Esophagus muscularis mucosa (tissue), 4 donors: ENCODE results near the gene BEST2. TPM values are rescaled to one million over a fixed set of nuclear protein-coding genes. Genes with fewer than 3 reads are reported as not detected.

Experiments
- DNase-seq: peaks from one replicate; pipeline ENCODE4 v3.0.0-alpha.2; 2017; ENCODE audit errors: extremely low spot score
- H3K27ac ChIP-seq, 4 donors: fragments of 200-600 bp; sonication (generic); replicated peaks in 1 of 4; 1 replicate in 3 of 4; 2 replicates in 1 of 4; pipeline ENCODE4 v1.5.1; 2016 to 2019; ENCODE audit warnings: mild to moderate bottlenecking in 1 of 4
- H3K27me3 ChIP-seq, 4 donors: fragments of 200-600 bp; sonication (generic); one replicate each; pipeline versions ENCODE4 v1.5.1 to v1.6.0; 2016 to 2019
- H3K36me3 ChIP-seq, 4 donors: fragments of 200-600 bp; sonication (generic); one replicate each; pipeline ENCODE4 v1.5.1; 2016 to 2019
- H3K4me1 ChIP-seq, 4 donors: fragments of 200-600 bp; sonication (generic); one replicate each; pipeline ENCODE4 v1.5.1; 2016 to 2019
- H3K4me3 ChIP-seq, 4 donors: fragments of 200-600 bp; sonication (generic); 1 replicate in 2 of 4; 2 replicates in 2 of 4; pipeline ENCODE4 v1.5.1; 2016 to 2019; ENCODE audit warnings: mild to moderate bottlenecking in 4 of 4, moderate library complexity in 1 of 4
- H3K9me3 ChIP-seq, 4 donors: fragments of 200-600 bp; sonication (generic); 1 replicate in 3 of 4; 2 replicates in 1 of 4; pipeline ENCODE4 v1.5.1; 2016 to 2019
- EP300 ChIP-seq: sonication (generic); formaldehyde crosslinking; IDR thresholded peaks from one replicate; pipeline ENCODE4 v1.6.1; 2017; ENCODE audit warnings: antibody characterized with exemption
- POLR2A ChIP-seq: fragments of 450-650 bp; IDR thresholded peaks from one replicate; pipeline ENCODE4 v1.6.1; 2017; ENCODE audit warnings: antibody characterized with exemption, moderate library complexity, mild to moderate bottlenecking, low read depth
- POLR2AphosphoS5 ChIP-seq, 2 donors: sonication (generic); formaldehyde crosslinking; IDR thresholded peaks; one replicate each; pipeline ENCODE4 v1.6.1; 2017; ENCODE audit warnings: antibody characterized with exemption in 2 of 2
- WGBS: methylation state at CpG from one replicate; pipeline ENCODE4 v1.1.5; 2018; 5-methylcytosine and 5-hydroxymethylcytosine counted together
- intact Hi-C: fragments of 100-400 bp; cut with DNase I; formaldehyde crosslinking; loops from one replicate; pipeline ENCODE4 v1.15.1; 2023
- total RNA-seq, 4 donors: library from RNA; depleted of rRNA; stranded (reverse); fragments of >200 nt; gene quantifications; one replicate each; pipeline versions ENCODE4 v1.1.0 to v1.2.1, GENCODE V29; 2016
- TF ChIP-seq, protein P1 (sequence below), 3 experiments: fragments of 200-600 bp in 2 of 3; fragments of 450-650 bp in 1 of 3; sonication (generic) in 2 of 3; IDR thresholded peaks; one replicate each; pipeline ENCODE4 v1.5.1; 2017 to 2019; ENCODE audit warnings: antibody characterized with exemption in 3 of 3, mild to moderate bottlenecking in 2 of 3, moderate library complexity in 1 of 3

Gene BEST2
- total RNA-seq, 4 donors from 2014 or later, result not detected

DNA sequence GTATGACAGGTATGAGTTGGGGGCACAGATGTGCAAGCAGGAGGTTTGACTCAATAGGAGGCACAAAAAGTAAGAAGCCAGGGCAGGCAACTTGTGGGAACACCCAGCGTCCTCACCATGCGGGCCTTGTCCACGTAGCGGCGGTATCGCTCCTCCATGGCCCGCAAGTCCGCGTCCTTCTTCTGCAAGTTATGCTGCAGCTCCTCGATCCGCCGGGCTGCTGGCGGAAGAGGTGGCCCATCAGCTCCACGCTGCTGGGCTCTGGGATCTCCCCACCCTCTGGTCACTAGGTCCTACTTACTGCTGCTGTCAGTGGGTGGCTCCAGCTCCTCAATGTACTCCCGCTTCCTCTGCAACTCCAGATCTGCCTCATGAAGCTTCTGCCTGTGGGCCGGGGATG, 13.1 kb downstream of the BEST2 start:
- Histone ChIP-seq H3K9me3 (no peaks in the 10 kb centered on the region), H3K27ac (no peak overlapping the region), H3K4me1 (peaks cover 4 to 8% (median 6%) of the 10 kb centered on the region in 4 donors), H3K4me3 (no peak overlapping the region), H3K36me3 (peaks cover 13 to 47% (median 25%) of the 10 kb centered on the region in 4 donors), H3K27me3 (no peaks in the 10 kb centered on the region)
- intact Hi-C loops, result loop anchor here (5.0 kb wide), 1 partner anchor 33 kb away; no protein-coding TSS in a partner anchor
- WGBS, result no CpG with 5 or more reads among the region's 16 CpGs
- TF ChIP-seq EP300 (no peak), POLR2A (no peak), POLR2AphosphoS5 (IDR thresholded peaks at IDR 0.05) (no peak)
- TF ChIP-seq, protein P1, sequence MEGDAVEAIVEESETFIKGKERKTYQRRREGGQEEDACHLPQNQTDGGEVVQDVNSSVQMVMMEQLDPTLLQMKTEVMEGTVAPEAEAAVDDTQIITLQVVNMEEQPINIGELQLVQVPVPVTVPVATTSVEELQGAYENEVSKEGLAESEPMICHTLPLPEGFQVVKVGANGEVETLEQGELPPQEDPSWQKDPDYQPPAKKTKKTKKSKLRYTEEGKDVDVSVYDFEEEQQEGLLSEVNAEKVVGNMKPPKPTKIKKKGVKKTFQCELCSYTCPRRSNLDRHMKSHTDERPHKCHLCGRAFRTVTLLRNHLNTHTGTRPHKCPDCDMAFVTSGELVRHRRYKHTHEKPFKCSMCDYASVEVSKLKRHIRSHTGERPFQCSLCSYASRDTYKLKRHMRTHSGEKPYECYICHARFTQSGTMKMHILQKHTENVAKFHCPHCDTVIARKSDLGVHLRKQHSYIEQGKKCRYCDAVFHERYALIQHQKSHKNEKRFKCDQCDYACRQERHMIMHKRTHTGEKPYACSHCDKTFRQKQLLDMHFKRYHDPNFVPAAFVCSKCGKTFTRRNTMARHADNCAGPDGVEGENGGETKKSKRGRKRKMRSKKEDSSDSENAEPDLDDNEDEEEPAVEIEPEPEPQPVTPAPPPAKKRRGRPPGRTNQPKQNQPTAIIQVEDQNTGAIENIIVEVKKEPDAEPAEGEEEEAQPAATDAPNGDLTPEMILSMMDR (IDR thresholded peaks at IDR 0.05), result no peak
- DNase-seq, result no peak

DNA sequence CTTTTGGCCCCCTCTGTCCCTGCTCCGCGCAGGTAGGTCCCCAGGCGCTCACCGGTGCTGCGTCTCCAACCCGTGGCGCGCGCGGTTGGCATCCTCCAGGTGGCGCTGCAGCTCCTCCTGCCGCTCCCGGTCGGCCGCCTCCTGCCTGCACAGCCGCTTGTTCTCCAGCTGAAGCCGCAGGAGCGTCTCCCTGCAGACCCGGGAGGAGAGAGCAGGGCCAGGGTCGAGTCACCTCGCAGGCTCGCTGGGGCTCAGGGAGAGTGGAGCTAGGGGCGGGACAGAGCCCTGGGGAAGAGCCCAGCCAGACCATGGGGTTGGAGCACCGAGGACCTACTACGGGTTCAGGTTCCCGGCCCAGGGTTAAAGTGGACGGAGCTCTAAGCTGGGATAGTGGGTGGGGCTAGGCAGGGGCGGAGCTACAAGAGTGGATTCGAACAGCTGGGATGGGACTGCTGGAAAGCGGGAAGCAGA, 14.5 kb downstream of the BEST2 start:
- DNase-seq, result no peak
- 2% methylated on average over 11 of the region's 30 CpGs for WGBS
- no peaks in the 10 kb centered on the region for H3K27me3 ChIP-seq

DNA sequence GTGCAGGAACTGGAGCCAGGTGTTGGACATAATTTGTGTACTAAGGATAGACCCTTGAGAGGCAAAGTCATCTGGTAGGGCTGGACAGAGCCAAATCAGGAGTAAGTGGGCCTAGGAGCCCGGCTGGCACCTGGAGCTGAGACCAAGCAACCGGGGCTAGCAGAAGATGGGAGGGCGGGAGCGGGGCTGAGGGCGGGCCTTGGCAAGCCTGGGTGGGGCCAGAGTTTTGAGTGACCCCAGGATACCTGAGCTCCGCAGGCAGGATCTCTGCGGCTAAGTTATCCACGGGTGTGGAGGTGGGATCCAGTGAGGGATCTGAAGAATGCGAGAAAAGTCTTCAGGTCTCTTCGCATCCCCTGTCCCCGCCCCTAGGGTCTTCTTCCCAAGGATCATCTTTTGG, 15.6 kb downstream of the BEST2 start:
- H3K36me3 ChIP-seq, result peaks cover 13 to 61% (median 36%) of the 10 kb centered on the region in 4 donors
- no peak overlapping the region for H3K4me3 ChIP-seq
- no peak for DNase-seq
- no peak for TF ChIP-seq EP300
- 94% methylated on average over 11 of the region's 11 CpGs for whole genome bisulfite sequencing
- H3K4me1 ChIP-seq, result peaks cover 4 to 8% (median 6%) of the 10 kb centered on the region in 4 donors
- no peaks in the 10 kb centered on the region for H3K27me3 ChIP-seq
- no peak overlapping the region for H3K27ac ChIP-seq
- intact Hi-C loops, result loop anchor here (2.0 kb wide), 1 partner anchor 80 kb away; no protein-coding TSS in a partner anchor
- H3K9me3 ChIP-seq, result no peaks in the 10 kb centered on the region

More for the DNA sequence above, 14.5 kb downstream of the BEST2 start:
- Histone ChIP-seq H3K36me3 (peaks cover 13 to 60% (median 34%) of the 10 kb centered on the region in 4 donors), H3K27ac (peak overlapping the region; percentile 43 to 72 (median 56)), H3K9me3 (no peaks in the 10 kb centered on the region), H3K4me3 (peak overlapping the region; percentile 43 to 62 (median 52)), H3K4me1 (peaks cover 4 to 8% (median 6%) of the 10 kb centered on the region in 4 donors)
- no peak for TF ChIP-seq EP300
- no peak for TF ChIP-seq POLR2A
- TF ChIP-seq, protein P1 (IDR thresholded peaks at IDR 0.05), result peak; percentile 84 to 95 (median 94)
- peak; percentile 30 to 71 for TF ChIP-seq POLR2AphosphoS5 (IDR thresholded peaks at IDR 0.05)
- intact Hi-C loops, result loop anchor here (2.0 kb wide), 1 partner anchor 81 kb away; no protein-coding TSS in a partner anchor

DNA sequence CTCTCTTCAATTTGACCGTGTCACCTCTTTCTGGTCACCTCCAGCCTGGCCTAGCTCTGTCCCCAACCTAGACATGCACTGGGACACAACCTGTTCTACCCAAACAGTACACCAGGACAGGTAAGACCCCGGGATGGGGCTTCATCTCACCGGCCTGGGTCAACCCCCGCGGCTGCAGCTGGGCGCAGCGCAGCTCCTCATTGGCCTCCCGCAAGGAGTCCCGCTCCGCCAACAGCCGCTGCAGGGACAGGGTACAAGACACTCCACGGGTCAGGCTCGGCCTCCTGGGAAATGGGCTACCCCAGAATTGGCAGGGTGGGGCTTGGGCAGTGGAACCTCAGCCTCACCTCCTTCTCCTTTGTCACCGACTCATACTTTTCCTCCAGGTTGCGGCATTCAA, 16.1 kb downstream of the BEST2 start:
- intact Hi-C loops, result loop anchor here (2.0 kb wide), 1 partner anchor 79 kb away; no protein-coding TSS in a partner anchor
- H3K9me3 ChIP-seq, result no peaks in the 10 kb centered on the region
- 91% methylated on average over 10 of the region's 15 CpGs for WGBS
- H3K27ac ChIP-seq, result no peak overlapping the region
- peaks cover 13 to 58% (median 36%) of the 10 kb centered on the region in 4 donors for H3K36me3 ChIP-seq
- TF ChIP-seq, protein P1 (IDR thresholded peaks at IDR 0.05), result no peak
- TF ChIP-seq POLR2AphosphoS5 (IDR thresholded peaks at IDR 0.05) (no peak), EP300 (no peak)
- no peaks in the 10 kb centered on the region for H3K27me3 ChIP-seq
- H3K4me1 ChIP-seq, result peaks cover 4 to 8% (median 6%) of the 10 kb centered on the region in 4 donors
- no peak for DNase-seq
- no peak overlapping the region for H3K4me3 ChIP-seq

DNA sequence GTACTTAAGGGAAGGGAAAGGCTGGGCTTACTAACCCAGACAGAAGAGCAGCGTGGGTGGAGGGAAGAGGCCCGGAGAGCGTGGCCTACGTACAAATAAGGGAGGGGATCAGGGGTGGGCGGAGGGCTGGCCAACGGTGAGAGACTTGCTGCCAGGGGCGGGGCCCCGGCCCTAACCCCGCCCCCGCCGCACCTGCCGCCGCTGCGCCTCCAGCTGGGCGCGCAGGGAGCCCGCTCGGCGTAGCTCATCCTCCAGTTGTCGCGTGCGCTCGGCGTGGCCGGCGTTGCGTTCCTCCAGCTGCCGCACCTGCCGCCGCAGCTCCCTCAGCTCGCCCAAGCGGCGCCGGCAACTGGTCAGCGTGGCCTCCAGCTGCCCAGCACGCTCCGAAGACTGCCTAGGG, 18.1 kb downstream of the BEST2 start:
- no peak for TF ChIP-seq POLR2AphosphoS5 (IDR thresholded peaks at IDR 0.05)
- TF ChIP-seq, protein P1 (IDR thresholded peaks at IDR 0.05), result no peak
- TF ChIP-seq POLR2A, result no peak
- no peak for TF ChIP-seq EP300
- H3K9me3 ChIP-seq, result no peaks in the 10 kb centered on the region
- H3K4me1 ChIP-seq, result peaks cover 7 to 25% (median 9%) of the 10 kb centered on the region in 4 donors
- H3K36me3 ChIP-seq, result peaks cover 0 to 46% (median 26%) of the 10 kb centered on the region in 4 donors
- H3K4me3 ChIP-seq, result no peak overlapping the region
- no peak for DNase-seq
- intact Hi-C loops, result no loop called here
- H3K27ac ChIP-seq, result no peak overlapping the region
- 34% methylated on average over 11 of the region's 37 CpGs for WGBS
- no peaks in the 10 kb centered on the region for H3K27me3 ChIP-seq
